Transverse colon (tissue), 4 donors: ENCODE data around the gene GNG7.

Experiments used
- CTCF ChIP-seq, 5 experiments: fragments of 200-600 bp in 3 of 5; fragments of 450-650 bp in 2 of 5; sonication (generic) in 3 of 5; IDR thresholded peaks; 1 replicate in 2 of 5; 2 replicates in 3 of 5; pipeline ENCODE4 v1.5.1; 2016 to 2017; ENCODE audit warnings: antibody characterized with exemption in 5 of 5, inconsistent platforms in 3 of 5, mild to moderate bottlenecking in 2 of 5, moderate library complexity in 1 of 5
- EP300 ChIP-seq: sonication (generic); formaldehyde crosslinking; IDR thresholded peaks from one replicate; pipeline ENCODE4 v1.6.1; 2017; ENCODE audit warnings: antibody characterized with exemption, low read depth
- POLR2A ChIP-seq: fragments of 450-650 bp; IDR thresholded peaks from one replicate; pipeline ENCODE4 v1.6.1; 2016; ENCODE audit warnings: antibody characterized with exemption, mild to moderate bottlenecking, moderate library complexity
- POLR2AphosphoS5 ChIP-seq, 3 donors: sonication (generic); formaldehyde crosslinking; IDR thresholded peaks; one replicate each; pipeline ENCODE4 v1.6.1; 2016; ENCODE audit warnings: antibody characterized with exemption in 3 of 3

GRCh38 chr19:2629491-2630351 lies 72.8 kb downstream of the GNG7 start:
- TF ChIP-seq CTCF (IDR thresholded peaks at IDR 0.05) (no peak), POLR2AphosphoS5 (IDR thresholded peaks at IDR 0.05) (peak in 1 of 3 donors; percentile 30), POLR2A (no peak), EP300 (peak; percentile 20)
